GM12875 (cell line): ENCODE results near the gene ZBTB5.
A peak's percentile ranks its signal among the peaks of the same experiment; 100 is the strongest.
"Not testable (repeated sequence)": the region's sequence is repeated elsewhere in the genome, so short reads cannot be mapped to it uniquely, and the experiment has no call there.

Experiments used
- H3K4me3 ChIP-seq: one replicate; pipeline ENCODE4 v1.5.1; 2011; ENCODE audit warnings: low read depth, low read length, control low read depth
- CTCF ChIP-seq: IDR thresholded peaks from 2 replicates; pipeline ENCODE4 v1.5.1; 2011; ENCODE audit warnings: low read depth, mild to moderate bottlenecking, control low read depth, inconsistent platforms, low read length, moderate library complexity, borderline replicate concordance; ENCODE audit not compliant: insufficient read depth

ZBTB5 gene

GRCh38 chr9:37468620-37469019, 3.4 kb upstream of the ZBTB5 start:
- no peak overlapping the region for H3K4me3 ChIP-seq
- no peak for TF ChIP-seq CTCF

GRCh38 chr9:37467530-37467929, 2.3 kb upstream of the ZBTB5 start:
- H3K4me3 ChIP-seq: not testable (repeated sequence)

GRCh38 chr9:37466037-37466709, 923 bp upstream of the ZBTB5 start:
- no peak for TF ChIP-seq CTCF
- peak overlapping the region; percentile 71 for H3K4me3 ChIP-seq

DNA sequence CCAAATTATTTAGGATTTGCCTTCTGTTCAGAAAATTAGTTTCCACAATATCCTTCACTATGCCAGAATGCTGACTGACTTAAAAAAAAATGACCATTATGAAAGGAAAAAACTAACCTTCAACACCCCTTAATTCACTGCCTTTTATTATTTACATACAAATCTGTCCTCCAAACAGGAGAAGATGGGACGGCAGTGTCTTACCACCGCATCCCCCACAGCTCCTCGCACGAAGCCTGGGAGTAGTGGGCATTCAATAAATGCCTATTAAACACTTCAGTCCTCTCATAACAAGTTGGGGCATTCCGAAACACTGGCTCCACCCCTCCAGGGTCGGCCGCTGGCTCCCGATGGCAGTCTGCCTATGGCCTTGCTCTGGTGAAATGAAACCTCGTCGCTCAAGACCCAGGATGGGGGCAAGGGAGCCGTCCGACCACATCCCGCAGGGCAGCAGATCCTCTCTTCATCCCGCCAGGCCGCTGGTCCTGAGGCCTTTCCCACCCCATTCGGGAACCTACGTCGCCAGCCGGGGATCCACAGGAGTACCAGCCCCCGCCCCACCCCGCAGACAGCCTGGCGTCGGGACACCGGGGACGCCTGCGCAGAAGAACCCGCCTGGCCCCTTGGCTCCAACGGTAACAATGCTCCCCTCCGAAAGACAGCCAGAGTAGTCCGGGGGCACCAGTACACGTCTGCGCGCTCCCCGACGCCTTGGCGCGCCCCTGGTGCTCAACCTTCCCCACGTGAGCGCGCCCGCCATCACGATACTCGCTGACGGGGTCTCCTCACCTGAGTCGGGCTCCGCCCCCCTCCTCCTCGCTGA, 613 bp downstream of the ZBTB5 start:
- no peak for TF ChIP-seq CTCF

GRCh38 chr9:37464006-37464405, 1.2 kb downstream of the ZBTB5 start:
- no peak for TF ChIP-seq CTCF
- H3K4me3 ChIP-seq: peak overlapping the region; percentile 92

More for the DNA sequence above, 613 bp downstream of the ZBTB5 start:
- peak overlapping the region; percentile 92 for H3K4me3 ChIP-seq

- no peak overlapping the region for H3K4me3 ChIP-seq
- no peak for TF ChIP-seq CTCF
These were observed 8.4 kb downstream of the ZBTB5 start for GRCh38 chr9:37456817-37457216.

GRCh38 chr9:37455884-37456647, 9.2 kb downstream of the ZBTB5 start:
- no peak overlapping the region for H3K4me3 ChIP-seq
- no peak for TF ChIP-seq CTCF
